Measurements from ENCODE around the gene APOL1.
"Not testable (repeated sequence)": the region's sequence is repeated elsewhere in the genome, so short reads cannot be mapped to it uniquely, and the experiment has no call there.

Gene APOL1

DNA sequence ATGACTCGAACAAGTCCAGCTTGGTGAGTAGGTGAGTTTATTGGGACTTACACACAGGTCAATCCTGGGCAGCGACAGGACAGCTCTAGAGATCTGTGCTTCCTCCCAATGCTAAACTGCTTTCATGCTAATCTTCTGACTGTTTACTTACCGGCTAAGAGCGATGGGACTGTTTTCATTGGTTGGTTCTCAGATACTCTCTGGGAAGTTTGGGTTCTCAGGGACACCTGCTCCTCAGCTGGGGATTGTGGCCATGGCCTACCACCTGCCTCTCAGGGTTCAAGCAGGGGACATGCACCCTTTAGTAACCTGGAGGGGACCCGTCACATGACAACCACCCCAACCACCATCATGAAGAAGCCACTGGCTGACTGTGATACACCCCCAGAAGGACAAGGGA, 26.7 kb upstream of the APOL1 start:
- DNase-seq: no peak

DNA sequence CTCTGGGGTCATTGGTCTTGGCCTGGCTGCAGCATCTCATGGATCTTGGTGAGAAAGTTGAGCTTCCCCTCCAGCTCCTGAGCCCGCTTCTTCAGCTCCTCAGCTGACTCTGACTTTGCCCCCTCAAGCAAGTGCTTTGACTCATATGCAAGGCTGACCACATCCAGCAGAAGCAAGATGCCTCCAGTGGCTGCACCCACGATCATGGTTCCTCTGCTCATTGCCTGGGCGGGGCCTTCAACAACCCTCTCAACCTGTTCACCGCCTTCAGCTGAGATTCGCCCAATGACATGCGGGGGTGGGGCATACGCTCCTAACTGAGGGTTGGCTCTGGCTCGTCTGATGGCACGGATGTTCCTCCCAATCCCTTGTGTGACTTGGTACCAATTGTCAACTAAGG, 25.5 kb upstream of the APOL1 start:
- DNase-seq: no peak

DNA sequence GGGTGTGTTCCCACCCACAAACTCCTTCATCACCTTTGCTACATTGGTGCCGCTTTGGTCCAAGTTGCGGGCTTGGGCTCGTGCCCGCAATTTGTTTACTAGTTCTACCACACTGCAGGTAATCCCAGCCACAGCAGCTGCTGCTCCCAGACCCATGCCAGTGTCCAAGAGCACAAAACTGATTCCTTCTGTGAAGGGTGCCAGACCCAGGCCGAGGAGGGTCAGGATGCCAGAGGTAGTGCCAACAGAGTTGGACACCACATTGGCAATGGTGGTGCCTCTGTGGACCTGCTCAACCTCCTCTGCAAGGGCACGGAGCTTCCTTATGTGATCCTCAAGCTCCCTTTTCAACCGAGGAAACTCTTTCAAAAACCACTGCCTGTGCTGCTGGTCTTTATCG, 25.1 kb upstream of the APOL1 start:
- no peak for DNase-seq

DNA sequence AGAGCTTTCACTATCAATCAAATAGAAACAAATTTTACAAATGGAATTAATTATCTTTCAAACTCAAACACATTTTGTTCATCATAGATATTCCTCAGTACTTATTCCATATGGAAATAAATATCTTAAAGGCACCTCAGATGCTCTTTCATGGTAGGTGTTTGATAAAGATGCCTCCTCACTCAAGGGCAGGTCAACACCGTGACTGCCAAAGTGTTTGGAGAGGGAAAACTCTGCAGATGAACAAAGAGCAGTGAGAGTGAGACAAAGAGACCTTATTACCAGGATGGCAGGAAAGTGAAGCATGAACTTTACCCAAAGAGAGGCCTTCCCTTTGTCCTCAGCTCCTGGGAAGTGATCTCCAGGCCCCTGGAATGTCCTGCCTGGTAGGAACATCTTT, 24.6 kb upstream of the APOL1 start:
- DNase-seq: not testable (repeated sequence)

DNA sequence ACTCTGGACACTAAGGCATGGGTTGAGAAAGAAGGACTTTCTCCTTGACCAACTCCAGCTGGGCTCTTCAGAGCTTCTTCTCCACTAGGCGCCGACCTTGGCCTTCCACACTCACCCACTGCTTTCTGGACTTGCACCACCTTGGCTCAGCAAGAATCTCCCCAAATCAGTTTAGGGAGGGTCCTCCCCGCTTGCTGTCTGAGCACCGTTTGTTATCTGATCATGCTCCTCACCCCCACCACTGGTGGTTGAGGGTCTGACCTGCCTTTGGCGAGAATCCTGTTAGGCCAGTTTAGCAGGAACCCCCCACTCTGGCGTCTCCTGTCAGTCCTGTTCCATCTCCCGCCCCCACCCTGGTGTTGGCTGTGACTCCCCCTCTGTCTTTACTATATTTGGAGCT, 24.0 kb upstream of the APOL1 start:
- no peak for DNase-seq

DNA sequence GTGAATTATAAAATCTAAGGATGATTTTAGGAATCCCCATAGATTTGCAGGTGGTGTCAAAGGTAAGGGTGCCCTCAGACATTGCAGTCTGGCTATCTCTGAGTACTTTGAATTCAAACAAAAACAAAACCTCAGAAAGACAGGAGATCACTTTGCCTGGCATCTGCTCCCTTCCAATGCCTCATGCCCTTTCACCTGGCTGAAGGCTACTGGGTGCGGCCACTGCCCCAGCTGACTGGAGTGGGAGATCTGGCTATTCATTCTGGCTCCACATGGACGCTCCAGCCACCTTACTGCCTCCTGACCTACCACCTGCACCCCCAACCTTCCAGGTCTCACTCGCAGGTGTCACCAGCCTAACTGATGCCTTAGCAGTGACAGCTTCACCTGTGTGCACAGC, 23.3 kb upstream of the APOL1 start:
- DNase-seq: not testable (repeated sequence)

DNA sequence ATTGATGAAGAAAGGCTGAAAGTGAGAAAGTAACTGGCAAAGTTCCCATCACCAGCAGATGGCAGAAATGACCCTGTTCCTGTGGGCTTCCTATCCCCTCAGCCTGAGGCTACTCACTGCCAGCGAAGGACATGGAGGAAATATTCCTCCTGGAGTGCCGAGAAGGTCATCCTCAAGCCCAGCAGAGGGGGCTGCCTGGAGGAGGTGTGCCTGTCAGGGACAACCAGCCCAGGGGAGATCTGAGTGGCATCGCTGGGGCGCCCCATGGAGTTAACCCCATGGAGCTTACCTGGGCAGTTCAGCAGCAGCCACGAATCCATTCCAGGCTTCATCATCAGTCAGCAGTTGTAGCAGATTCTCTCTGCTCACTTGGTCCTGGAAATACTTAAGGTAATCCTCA, 21.9 kb upstream of the APOL1 start:
- DNase-seq: not testable (repeated sequence)

DNA sequence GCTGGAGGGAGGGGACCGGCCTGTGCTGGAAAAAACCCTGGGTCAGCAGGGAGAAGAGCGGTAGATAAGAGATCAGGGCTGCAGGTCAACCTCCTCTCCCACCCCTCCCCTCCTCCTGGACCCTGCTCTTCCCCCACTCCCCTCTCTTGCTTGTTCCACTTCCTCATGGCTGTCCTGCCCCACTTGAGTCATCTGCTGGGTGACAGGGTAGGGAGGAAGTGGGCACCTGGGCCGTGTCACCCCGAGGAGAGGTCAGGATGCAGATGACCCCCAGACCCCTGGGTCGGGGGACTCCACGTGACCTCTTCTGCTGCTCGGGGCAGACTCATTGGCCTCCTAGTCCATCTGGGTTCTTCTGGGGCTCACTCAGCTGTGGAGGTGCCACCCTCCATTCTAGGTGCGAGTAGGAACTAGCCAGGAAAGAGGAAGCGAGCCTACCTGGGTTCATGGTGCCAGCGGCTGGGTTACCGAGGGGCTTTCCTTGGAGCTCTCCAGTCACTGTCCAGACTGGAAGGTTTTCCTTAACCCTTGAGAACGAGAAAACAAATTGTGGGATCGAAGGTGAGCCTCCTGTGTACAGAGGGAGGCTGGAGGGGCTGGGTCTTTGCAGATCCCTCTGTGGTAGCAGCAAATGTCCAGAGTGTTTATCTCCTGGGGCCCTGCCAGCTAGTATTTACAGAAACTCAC, 20.1 kb upstream of the APOL1 start:
- no peak for DNase-seq

DNA sequence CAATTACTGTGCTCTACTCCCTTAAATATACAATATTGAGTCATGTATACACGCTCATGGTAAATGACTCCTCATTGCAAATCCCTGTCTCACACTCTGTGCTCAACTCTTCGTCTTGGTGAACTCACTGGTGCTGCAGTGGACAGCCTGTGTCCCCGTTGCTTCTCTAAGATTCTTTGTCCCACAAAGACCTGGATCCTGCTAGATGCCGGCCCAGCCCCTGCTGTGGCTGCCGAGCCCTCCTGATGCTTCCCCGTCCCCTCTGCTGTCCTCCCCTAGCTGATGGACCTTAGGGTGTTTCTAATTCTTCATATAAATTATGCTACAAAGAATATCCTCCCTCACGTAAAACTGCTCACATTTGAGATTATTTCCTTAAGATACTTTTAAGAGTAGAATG, 19.1 kb upstream of the APOL1 start:
- no peak for DNase-seq

DNA sequence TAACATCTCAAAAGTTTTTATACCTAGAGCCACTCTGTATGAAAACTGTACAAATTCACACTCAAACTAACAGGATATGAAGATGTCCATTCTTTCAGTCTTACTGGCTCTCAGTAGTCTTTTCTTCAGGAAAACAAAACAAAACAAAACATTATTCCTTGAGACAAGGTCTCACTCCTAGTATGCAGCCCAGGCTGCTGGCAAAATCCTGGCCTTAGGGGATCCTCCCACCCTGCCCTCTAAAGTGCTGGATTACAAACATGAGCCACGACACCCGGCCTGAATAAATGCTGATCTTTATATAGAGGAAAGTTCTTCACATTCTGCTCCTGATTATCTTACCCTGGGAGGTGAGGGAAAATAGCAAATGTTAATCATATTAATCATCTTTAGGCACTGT, 18.7 kb upstream of the APOL1 start:
- DNase-seq: no peak

DNA sequence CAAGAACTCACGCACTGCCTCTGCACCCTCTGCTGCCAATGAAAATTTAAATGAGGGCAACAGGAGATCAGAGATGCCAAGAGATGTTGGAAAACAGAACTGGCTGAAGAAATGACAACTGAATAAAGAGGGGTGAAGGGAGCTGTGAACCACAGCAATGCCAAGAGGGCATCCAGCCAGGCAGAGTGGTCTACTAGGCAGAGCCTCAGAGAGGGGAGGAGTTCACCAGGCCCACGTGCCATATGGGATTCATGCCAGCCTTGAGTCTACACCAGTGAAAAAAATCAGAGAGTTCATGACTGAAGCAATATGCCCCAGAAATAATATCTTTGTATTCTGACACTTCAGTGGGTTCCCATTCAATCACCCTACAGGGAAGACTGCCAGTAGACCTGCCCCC, 18.0 kb upstream of the APOL1 start:
- no peak for DNase-seq

DNA sequence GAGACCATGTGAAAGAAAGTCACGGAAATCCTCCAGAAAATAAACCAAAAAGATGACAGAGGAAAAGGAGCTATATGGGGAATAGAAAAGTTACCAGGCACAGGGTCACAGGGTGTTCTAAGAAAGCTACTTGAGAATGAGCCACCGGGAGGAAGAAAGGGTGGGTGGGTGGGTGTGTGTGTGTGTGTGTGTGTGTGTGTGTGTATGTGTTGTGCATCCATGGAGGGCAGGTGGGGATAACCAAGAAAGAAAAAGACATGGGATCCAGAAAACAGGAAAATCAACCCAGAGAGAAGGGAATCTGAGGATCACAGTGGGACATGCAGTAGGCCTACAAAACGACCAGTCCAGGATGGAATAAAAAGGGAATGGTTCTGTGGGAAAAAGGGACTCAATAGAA, 17.3 kb upstream of the APOL1 start:
- no peak for DNase-seq

DNA sequence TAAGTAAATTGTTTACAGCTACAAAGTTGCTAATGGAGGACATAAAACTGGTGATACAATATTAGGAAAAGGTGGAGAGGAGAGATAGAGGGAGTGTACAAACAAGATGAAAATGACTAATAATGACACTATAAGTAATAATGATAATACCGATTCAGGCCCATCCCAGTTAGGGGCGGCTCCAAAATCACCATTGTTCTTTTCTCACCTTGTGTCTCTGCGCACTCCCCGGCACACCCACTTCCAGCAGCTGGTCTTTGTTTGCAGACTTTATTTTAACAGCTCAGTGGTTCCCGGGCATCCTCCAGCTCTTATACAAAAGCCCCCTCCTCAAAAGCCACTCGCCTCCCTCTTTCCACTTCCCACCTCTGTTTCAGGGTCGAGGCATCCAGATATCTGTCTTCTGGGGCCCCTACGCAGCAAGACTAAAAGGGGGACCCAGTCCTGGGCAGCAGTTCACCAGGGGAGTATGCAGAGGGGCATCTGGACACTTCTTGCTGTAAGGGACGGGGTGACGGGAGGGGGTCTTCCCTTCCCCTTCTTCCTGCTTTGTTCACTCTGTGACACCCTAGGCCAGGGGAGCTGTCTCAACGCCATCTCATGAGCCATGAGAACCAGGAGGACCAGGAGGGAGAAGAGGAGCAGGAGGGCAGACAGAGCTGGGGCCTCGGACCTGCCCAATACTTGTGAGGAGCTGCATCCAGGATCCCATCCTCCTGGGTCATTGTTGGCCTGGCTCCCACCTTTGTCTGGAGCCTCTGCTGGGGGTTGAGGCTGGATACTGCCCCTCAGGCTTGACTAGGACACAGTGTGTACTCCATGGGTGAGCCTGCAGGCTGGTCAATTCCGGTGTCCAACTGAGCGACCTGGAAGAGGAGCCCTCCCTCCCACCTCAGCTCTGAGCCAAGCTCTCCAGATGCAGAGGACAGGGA, 16.3 kb upstream of the APOL1 start:
- DNase-seq: no peak

DNA sequence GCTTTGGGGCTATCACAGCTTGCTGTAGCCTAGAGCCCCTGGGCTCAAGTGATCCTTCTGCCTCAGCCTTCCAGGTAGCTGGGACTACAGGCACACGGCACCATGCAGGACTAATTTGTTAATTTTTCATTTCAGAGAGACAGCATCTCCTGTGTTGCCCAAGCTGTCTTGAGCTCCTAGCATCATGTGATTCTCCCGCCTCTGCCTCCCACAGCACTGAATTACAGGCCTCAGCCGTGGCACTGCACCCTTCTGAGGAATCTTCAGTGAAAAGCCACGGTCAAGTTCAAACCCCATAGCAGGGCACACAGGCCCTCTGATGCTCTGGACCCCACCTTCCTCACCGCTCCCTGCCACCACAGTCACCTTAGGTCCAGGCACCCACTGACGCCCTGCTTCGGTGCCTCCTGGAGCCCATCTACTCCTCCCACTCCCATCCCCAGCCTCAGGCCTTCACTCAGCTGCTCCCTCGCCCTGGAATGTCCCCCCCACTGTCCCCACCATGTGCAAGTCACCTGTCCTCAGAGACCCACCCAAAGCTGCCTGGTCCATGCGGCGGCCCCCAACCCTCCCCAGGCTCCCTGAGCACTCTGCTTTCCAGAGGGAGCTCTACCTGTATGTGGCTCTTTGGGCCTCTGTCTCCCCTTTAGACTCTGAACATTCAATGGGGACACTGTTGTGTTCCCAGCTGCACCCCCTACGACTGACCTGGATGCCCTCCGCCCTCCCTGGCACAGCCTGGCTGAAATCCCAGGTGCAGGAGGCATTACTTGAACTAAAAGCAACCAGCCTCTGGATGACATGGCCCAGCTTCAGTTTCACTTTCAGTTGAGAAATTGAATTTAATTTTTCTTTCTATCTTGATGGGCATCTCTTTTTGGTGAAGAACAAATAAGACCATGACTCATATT, 15.2 kb upstream of the APOL1 start:
- DNase-seq: no peak

DNA sequence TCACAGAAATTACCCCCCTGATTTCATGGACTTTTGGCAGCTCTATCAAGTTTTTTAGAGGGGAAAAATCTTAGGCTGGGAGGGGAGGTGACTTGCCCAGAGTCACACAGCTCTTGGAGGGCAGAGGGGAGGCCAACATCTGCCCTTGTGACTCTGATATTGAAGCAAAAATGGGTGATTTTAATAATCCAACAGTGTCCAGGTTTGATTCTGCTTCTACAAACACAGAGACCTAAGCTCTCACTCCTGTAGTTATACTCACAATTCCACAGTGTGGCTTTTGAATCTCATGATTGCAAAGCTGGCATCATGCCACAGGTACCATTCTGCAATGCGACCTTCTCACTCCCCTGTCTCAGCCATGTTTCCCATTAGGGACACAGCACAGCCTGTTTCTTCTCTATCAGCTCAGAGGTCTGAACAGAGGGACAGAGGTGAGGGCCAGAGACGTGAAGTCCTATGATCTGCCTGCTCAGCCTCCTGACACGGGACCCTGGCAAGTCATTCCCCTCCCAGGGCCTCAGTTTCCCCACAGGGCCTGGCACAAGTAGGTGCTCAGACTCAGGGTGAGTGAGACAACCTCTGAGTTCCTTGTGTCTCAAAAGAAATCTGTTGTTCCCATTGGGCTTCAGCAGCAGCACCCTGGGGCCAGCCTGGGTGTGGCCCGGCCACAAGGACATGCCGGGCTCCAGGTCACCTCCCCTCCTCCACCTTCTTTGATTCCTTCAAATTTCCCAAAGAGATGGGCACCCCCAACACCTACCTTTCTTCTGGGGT, 14.4 kb upstream of the APOL1 start:
- DNase-seq: no peak

DNA sequence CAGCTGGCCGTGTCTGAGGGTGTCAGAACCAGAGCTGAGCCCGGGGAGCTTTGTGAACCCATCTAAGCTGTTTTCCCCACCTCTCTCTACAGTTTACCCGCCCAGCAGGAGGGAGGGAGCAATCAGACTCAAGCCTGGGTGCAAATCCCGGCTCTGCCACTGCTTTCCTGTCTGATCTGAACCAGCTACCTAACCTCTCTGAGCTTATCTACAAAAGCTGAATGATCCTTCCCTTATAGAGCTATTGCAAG, 13.9 kb upstream of the APOL1 start:
- no peak for DNase-seq

DNA sequence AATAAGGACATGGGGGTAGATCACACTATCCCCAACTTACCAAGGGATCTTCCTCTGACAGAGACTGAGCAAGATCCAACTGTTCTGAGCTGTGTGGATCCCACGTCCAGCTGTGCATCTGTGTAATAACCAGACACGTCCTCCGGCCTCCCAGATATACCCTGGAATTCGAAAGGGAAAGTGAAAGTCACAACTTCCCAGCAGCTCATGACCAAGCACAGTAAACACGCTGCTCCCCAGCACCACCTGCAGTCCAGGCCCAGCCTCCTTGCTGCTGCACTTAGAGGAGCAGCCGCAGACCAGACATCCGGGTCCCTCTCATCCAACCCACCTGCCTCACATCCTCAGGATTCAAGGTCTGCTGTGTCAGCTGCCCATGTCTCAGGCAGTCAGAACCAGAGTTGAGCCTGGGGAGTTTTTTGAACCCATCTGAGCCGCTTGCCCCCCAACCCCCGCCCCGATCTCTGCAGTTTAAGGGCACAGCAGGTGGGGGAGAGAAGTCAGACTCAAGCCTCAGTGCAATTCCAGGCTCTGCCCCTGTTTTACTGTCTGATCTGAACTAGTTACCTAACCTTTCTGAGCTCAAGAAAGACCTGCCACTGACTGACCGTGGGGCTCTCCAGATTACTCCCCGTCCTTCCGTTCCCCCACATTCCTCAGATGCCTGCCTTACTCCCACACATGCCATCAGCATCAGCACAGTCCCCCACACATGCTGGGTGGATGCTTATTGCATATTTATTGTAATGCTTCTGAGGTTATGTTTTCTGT, 13.3 kb upstream of the APOL1 start, which contains the start of gene APOL2:
Gene APOL2 (minus strand): TSS at position 127 of the 771 bp plus-strand sequence. CDS start 6,365 bp downstream, outside the sequence.
- DNase-seq: peak; percentile 66

DNA sequence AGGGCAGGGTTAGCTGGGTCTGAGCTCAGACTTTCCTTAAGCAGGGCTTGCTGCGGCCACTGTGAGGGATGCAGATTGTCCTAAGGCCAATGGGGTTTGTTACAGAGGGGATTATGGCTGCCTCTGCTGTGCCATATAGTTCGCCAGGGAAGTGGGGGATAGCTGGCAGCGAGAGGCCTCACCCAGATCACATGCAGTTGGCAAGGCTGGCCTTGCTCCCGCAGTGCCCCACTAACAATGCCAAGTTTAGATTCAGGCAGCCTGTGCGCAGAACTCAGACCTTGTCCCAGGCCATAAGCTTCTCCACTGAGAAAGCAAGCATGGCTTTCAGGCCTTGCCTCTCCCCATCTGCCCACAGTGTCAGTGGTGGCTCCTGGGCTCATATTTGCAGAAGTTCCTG, 8.9 kb upstream of the APOL1 start:
- DNase-seq: no peak

DNA sequence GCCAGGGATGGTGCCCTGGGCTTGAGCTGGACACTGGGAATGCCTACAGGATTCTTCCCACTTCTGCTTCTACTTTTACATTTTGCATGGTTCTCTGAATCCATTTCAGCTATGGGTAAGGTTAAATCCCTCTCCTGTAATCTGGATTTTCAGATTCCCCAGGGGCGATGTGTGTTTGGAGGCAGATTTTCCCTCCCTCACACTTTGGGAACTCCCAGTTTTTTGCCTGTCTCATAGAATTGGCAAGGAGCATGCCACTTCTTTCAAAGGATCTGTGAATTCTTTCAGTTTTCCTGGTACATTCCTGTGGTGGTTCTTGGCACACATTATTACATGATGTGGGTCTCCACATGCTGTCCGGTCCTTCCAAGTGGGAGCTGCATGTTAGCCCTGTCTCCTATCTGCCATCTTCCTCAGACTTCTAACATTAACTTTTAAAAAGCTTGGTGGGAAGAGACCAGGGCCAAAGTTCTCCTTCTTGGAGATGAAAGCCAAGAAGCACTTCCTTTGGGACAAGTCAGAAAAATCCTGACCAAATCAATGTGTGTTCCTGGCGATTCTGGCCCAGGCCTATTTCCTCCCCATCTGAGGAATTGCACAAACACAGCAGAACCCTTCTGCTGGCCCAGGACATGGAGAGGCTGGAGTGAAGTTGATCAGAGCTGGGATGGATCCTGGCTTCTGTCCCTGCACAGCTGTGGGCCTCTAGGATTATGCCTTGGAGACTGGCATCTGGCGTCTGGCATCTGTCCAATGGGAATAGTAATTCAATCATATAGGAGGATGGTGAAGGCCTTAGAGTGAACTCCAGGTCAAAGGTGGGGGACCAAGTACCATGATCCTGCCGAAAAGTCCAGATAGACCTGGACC, 8.2 kb upstream of the APOL1 start:
- no peak for DNase-seq

DNA sequence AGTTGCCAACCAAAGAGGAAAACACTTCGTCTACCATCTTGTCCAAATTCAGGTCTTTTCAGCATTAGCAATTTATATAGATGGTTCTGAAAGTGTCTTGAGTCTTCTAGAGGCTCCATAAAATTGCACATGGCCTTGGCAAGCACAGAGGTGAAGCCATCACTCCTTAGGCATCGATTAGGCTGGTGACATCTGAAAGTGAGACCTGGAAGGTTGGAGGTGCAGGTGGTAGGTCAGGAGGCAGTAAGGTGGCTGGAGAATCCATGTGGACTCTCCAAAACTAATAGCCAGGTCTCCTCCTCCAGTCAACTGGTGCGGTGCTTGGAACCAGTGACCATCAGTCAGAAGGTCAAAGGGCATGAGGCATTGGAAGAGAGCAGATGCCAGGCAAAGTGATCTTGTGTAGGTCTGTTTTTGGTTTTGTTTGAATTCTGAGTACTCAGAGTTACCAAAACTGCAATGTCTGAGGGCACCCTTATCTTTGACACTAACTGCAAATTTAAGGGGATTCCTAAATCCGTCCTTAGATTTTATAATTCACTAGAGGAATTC, 7.1 kb upstream of the APOL1 start:
- no peak for DNase-seq

DNA sequence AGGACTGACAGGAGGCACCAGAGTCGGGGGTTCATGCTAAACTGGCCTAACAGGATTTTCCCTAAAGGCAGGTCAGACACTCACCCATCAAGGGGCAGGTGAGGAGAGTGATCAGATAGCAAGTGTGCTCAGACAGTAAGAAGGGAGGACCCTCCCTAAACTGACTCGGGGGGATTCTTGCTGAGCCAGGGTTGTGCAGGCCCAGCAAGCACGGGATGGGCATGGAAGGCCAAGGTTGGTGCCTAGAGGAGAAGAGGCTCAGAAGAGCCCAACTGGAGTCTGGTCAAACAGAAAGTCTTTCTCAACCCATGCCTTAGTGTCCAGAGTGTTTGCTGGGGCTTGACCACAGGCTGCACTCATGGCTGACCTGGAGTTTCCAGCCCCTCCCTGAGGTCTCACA, 6.2 kb upstream of the APOL1 start:
- no peak for DNase-seq
